Putamen (tissue), 1 donor: ENCODE data around the gene APCDD1L.
"Not testable (repeated sequence)": the region's sequence is repeated elsewhere in the genome, so short reads cannot be mapped to it uniquely, and the experiment has no call there.

ENCODE experiments used
- DNase-seq: peaks from one replicate; pipeline ENCODE4 v3.0.0-alpha.2; 2016; ENCODE audit warnings: low spot score

Gene APCDD1L

GRCh38 chr20:58545565-58546415 lies 30.6 kb upstream of the APCDD1L start:
- no peak for DNase-seq

GRCh38 chr20:58544891-58545290 lies 29.7 kb upstream of the APCDD1L start:
- DNase-seq, result no peak

GRCh38 chr20:58544286-58544685 lies 29.1 kb upstream of the APCDD1L start:
- DNase-seq, result no peak

GRCh38 chr20:58543274-58543673 lies 28.1 kb upstream of the APCDD1L start:
- no peak for DNase-seq

- no peak for DNase-seq
Measured at GRCh38 chr20:58542411-58543095, 27.4 kb upstream of the APCDD1L start.

- DNase-seq, result not testable (repeated sequence)
Measured at GRCh38 chr20:58542034-58542410, 26.8 kb upstream of the APCDD1L start.

GRCh38 chr20:58538752-58539151 lies 23.6 kb upstream of the APCDD1L start:
- DNase-seq, result no peak

- no peak for DNase-seq
Measured at GRCh38 chr20:58537831-58538230, 22.6 kb upstream of the APCDD1L start.

- no peak for DNase-seq
Measured at GRCh38 chr20:58536289-58536688, 21.1 kb upstream of the APCDD1L start.

GRCh38 chr20:58531657-58532056 lies 16.5 kb upstream of the APCDD1L start:
- no peak for DNase-seq

GRCh38 chr20:58531063-58531462 lies 15.9 kb upstream of the APCDD1L start:
- DNase-seq, result no peak

GRCh38 chr20:58528412-58528811 lies 13.2 kb upstream of the APCDD1L start:
- no peak for DNase-seq

GRCh38 chr20:58526411-58526810 lies 11.2 kb upstream of the APCDD1L start:
- no peak for DNase-seq

- DNase-seq, result no peak
Measured at GRCh38 chr20:58524814-58525213, 9.6 kb upstream of the APCDD1L start.

- DNase-seq, result no peak
Measured at GRCh38 chr20:58523971-58524315, 8.7 kb upstream of the APCDD1L start.

GRCh38 chr20:58523072-58523970 lies 8.1 kb upstream of the APCDD1L start:
- no peak for DNase-seq

GRCh38 chr20:58522666-58523065 lies 7.5 kb upstream of the APCDD1L start:
- DNase-seq, result no peak

- DNase-seq, result no peak
Measured at GRCh38 chr20:58521763-58522162, 6.6 kb upstream of the APCDD1L start.

- DNase-seq, result no peak
Measured at GRCh38 chr20:58519940-58520712, 4.9 kb upstream of the APCDD1L start.

GRCh38 chr20:58518896-58519593 lies 3.8 kb upstream of the APCDD1L start:
- DNase-seq, result no peak

- DNase-seq, result no peak
Measured at GRCh38 chr20:58518387-58518786, 3.2 kb upstream of the APCDD1L start.
